Measurements from ENCODE around the gene MYO5A. TPM values are rescaled to one million over a fixed set of nuclear protein-coding genes. Genes with fewer than 3 reads are reported as not detected.
A peak's percentile ranks its signal among the peaks of the same experiment; 100 is the strongest.

Gene MYO5A
- total RNA-seq, 2 experiments from 2014 or later, result 19.2 to 22.6 TPM

DNA sequence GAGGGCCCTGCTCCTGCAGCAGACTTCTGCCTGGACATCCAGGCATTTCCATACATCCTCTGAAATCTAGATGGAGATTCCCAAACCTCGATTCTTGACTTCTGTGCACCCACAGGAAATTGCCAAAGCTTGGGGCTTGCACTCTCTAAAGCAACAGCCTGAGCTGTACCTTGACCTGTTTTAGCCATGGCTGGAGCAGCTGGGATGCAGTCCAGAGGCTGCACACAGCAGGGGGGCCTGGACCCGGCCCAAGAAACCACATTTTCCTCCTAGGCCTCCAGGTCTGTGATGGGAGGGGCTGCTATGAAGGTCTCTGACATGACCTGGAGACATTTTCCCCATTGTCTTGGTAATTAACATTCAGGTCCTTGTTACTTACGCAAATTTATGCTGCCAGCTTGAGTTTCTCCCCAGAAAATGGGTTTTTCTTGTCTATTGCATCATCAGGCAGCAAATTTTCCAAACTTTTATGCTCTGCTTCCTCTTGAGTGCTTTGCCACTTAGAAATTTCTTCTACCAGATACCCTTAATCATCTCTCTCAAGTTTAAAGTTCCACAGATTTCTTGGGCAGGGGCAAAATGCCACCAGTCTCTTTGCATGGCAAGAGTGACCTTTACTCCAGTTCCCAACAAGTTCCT, 11.8 kb upstream of the MYO5A start:
- Mint-ChIP-seq H3K27me3 (peaks cover 2% of the 10 kb centered on the region), H3K36me3 (ENCODE audit: low read depth) (peaks cover under 1% of the 10 kb centered on the region), H3K4me1 (ENCODE audit: low read depth) (peaks cover 2% of the 10 kb centered on the region), H3K9me3 (peaks cover 10% of the 10 kb centered on the region), H3K4me3 (no peak overlapping the region), H3K27ac (no peak overlapping the region)
- POLR2A ChIA-PET, result interaction anchor here (1.3 kb wide), 1 partner anchor 13 kb away, joined by 4 read pairs; no protein-coding TSS in a partner anchor
- ATAC-seq (no peak), DNase-seq (no peak)
- TF ChIP-seq, protein P1, sequence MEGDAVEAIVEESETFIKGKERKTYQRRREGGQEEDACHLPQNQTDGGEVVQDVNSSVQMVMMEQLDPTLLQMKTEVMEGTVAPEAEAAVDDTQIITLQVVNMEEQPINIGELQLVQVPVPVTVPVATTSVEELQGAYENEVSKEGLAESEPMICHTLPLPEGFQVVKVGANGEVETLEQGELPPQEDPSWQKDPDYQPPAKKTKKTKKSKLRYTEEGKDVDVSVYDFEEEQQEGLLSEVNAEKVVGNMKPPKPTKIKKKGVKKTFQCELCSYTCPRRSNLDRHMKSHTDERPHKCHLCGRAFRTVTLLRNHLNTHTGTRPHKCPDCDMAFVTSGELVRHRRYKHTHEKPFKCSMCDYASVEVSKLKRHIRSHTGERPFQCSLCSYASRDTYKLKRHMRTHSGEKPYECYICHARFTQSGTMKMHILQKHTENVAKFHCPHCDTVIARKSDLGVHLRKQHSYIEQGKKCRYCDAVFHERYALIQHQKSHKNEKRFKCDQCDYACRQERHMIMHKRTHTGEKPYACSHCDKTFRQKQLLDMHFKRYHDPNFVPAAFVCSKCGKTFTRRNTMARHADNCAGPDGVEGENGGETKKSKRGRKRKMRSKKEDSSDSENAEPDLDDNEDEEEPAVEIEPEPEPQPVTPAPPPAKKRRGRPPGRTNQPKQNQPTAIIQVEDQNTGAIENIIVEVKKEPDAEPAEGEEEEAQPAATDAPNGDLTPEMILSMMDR (IDR thresholded peaks at IDR 0.05), result no peak
- intact Hi-C loops (cut with micrococcal nuclease), result no loop called here
- CTCF ChIA-PET, result no interaction called here

DNA sequence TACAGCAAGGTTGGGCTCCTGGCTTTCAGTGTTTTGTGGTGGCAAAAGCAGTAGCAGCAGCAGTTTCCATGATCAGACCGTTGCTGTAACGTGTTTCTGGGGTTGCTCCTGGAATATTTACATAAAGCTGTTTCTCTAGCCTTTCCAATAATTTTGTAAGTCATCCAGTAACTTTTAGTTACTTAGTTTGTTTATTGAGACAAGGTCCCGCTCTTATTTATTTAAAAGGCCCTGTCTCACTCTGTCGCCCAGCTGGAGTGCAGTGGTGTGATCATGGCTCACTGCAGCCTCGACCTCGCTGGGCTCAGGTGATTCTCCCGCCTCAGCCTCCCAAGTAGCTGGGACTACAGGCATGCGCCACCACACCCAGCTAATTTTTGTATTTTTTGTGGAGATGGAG, 8.8 kb upstream of the MYO5A start:
- H3K9me3 Mint-ChIP-seq, result peaks cover 10% of the 10 kb centered on the region
- H3K4me1 Mint-ChIP-seq (ENCODE audit: low read depth), result peaks cover 5% of the 10 kb centered on the region
- ChIA-PET POLR2A (no interaction called here), CTCF (interaction anchor here (1.1 kb wide), 1 partner anchor 17 kb away, joined by 3 read pairs; no protein-coding TSS in a partner anchor)
- TF ChIP-seq, protein P1 (IDR thresholded peaks at IDR 0.05), result no peak
- ATAC-seq (no peak), DNase-seq (no peak)
- H3K4me3 Mint-ChIP-seq, result no peak overlapping the region
- H3K27ac Mint-ChIP-seq, result no peak overlapping the region
- H3K36me3 Mint-ChIP-seq (ENCODE audit: low read depth), result no peaks in the 10 kb centered on the region
- intact Hi-C loops (cut with micrococcal nuclease), result loop anchor here (10.0 kb wide), 1 partner anchor 273 kb away; no protein-coding TSS in a partner anchor
- peaks cover 8% of the 10 kb centered on the region for H3K27me3 Mint-ChIP-seq

DNA sequence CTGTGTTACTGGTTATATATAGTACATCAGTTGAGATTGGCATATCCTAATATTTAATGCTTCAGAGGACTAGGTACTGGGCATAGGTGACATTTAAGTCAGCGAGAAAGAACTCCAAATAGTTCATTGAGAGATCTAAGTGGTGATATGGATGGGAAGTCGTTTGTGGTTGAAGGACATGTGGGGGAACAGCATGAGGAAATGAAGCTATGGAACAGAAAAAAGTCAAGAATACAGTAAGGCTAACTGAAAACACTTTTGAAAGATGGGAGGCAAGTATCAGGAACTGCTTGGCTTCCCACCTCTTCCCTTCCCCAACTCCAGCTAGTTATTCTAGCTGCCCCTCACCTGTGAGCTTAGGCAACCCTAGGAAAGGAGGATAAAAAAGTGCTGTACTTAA, 3.7 kb upstream of the MYO5A start:
- CTCF ChIA-PET, result no interaction called here
- intact Hi-C loops (cut with micrococcal nuclease), result loop anchor here (10.0 kb wide), 1 partner anchor 268 kb away; no protein-coding TSS in a partner anchor
- H3K27me3 Mint-ChIP-seq, result peaks cover 12% of the 10 kb centered on the region

DNA sequence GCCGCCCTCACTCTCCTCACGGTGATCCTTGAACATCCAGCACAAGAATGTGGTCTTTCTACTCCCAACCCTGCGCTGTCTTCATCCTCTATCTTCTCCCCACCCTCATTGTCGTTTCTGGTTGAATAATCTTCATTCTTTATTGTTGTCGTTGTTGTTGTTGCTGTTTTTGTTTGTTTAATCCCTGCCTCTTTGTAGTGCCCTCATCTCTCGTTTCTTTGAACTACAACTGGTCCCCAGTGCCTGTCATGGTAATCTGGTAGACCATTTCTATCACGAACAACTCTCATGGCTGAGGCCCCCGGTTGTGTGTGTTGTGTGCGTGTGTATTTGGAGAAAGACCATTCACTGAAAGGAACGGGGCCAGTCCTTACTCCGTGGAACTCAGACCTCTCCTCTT, 1.3 kb upstream of the MYO5A start:
- peak overlapping the region; percentile 88 for H3K27ac Mint-ChIP-seq
- TF ChIP-seq, protein P1 (IDR thresholded peaks at IDR 0.05), result no peak
- H3K27me3 Mint-ChIP-seq, result peaks cover 11% of the 10 kb centered on the region
- ATAC-seq, result no peak
- intact Hi-C loops (cut with micrococcal nuclease), result loop anchor here (5.0 to 10.0 kb wide), 2 partner anchors 198 to 265 kb away; no protein-coding TSS in a partner anchor
- H3K36me3 Mint-ChIP-seq (ENCODE audit: low read depth), result no peaks in the 10 kb centered on the region
- CTCF ChIA-PET, result no interaction called here
- H3K4me3 Mint-ChIP-seq, result peak overlapping the region; percentile 76
- no peak for DNase-seq
- POLR2A ChIA-PET, result interaction anchor here (0.9 kb wide), 1 partner anchor 16 kb away, joined by 3 read pairs; no protein-coding TSS in a partner anchor
- peaks cover 33% of the 10 kb centered on the region for H3K4me1 Mint-ChIP-seq (ENCODE audit: low read depth)
- H3K9me3 Mint-ChIP-seq, result no peaks in the 10 kb centered on the region

More for the DNA sequence above, 3.7 kb upstream of the MYO5A start:
- Mint-ChIP-seq H3K9me3 (no peaks in the 10 kb centered on the region), H3K27ac (no peak overlapping the region), H3K36me3 (ENCODE audit: low read depth) (no peaks in the 10 kb centered on the region), H3K4me3 (no peak overlapping the region), H3K4me1 (ENCODE audit: low read depth) (peaks cover 20% of the 10 kb centered on the region)
- POLR2A ChIA-PET, result interaction anchor here (0.6 kb wide), 1 partner anchor 80 kb away, joined by 4 read pairs; no protein-coding TSS in a partner anchor
- ATAC-seq (no peak), DNase-seq (no peak)
- TF ChIP-seq, protein P1 (IDR thresholded peaks at IDR 0.05), result no peak

DNA sequence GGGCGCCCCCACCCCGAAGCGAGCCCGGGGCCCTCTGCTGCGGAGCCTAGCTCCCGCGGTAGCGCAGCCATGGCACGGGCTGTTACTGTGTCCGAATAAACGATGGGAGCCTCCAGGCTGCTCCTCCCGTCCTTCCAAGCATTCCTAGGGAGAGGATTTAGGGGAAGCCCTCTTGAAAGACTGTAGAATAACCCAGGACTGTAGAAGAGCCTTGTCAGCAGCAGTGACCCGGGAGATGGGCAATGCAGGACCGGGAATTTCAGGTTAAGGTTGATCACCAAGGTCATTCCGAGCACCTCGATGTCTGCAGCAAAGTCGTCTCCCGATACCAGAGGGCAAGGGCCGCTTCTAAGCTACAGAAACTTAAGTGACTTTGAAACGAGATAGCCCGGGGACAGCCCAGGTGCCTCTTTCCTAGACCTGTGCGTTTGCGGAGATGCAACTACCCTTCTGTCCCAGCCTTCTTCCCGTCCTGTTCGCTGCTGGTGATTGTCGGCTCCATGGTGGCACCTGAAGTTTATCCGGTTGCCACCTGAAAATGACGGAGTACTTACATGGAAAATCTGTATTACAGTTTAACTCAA, 753 bp upstream of the MYO5A start:
- TF ChIP-seq, protein P1 (IDR thresholded peaks at IDR 0.05), result no peak
- H3K4me1 Mint-ChIP-seq (ENCODE audit: low read depth), result peaks cover 31% of the 10 kb centered on the region
- peak overlapping the region; percentile 88 for H3K27ac Mint-ChIP-seq
- DNase-seq, result peak; percentile 37
- H3K36me3 Mint-ChIP-seq (ENCODE audit: low read depth), result no peaks in the 10 kb centered on the region
- POLR2A ChIA-PET, result interaction anchor here (0.9 to 1.6 kb wide), 4 partner anchors 17 to 276 kb away, joined by 3 to 4 read pairs (median 3); no protein-coding TSS in a partner anchor
- ATAC-seq, result no peak
- no peaks in the 10 kb centered on the region for H3K9me3 Mint-ChIP-seq
- H3K4me3 Mint-ChIP-seq, result peak overlapping the region; percentile 76
- H3K27me3 Mint-ChIP-seq, result peaks cover 9% of the 10 kb centered on the region
- CTCF ChIA-PET, result interaction anchor here (1.6 kb wide), 1 partner anchor 30 kb away, joined by 5 read pairs; no protein-coding TSS in a partner anchor
- intact Hi-C loops (cut with micrococcal nuclease), result loop anchor here (5.0 kb wide), 1 partner anchor 197 kb away; no protein-coding TSS in a partner anchor

Data from activated CD8-positive, alpha-beta T cell treated with anti-CD3 and anti-CD28 coated beads for 36 hours (primary cell).